Activated naive CD4-positive, alpha-beta T cell treated with anti-CD3 and anti-CD28 coated beads, Interleukin-2, amount 50 U/mL, for 16 hours (primary cell): ENCODE data around the gene IFT122.

Experiments
- DNase-seq: peaks from one replicate; pipeline ENCODE4 v3.0.0-alpha.2; 2020

Gene IFT122

DNA sequence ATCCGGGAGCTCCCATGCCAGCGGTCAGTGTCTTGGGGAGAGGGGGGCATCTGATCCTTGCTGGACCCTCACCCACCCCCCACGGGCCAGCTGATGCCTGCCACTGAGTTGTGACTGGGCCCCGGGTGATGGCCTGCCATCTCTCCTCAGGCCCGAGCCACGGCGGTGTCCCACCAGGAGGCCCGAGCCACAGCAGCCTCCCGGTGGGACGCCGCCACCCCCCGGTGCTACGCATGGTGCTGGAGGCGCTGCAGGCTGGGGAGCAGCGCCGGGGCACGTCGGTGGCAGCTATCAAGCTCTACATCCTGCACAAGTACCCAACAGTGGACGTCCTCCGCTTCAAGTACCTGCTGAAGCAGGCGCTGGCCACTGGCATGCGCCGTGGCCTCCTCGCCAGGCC lies 107.2 kb downstream of the IFT122 start:
- DNase-seq, result no peak

DNA sequence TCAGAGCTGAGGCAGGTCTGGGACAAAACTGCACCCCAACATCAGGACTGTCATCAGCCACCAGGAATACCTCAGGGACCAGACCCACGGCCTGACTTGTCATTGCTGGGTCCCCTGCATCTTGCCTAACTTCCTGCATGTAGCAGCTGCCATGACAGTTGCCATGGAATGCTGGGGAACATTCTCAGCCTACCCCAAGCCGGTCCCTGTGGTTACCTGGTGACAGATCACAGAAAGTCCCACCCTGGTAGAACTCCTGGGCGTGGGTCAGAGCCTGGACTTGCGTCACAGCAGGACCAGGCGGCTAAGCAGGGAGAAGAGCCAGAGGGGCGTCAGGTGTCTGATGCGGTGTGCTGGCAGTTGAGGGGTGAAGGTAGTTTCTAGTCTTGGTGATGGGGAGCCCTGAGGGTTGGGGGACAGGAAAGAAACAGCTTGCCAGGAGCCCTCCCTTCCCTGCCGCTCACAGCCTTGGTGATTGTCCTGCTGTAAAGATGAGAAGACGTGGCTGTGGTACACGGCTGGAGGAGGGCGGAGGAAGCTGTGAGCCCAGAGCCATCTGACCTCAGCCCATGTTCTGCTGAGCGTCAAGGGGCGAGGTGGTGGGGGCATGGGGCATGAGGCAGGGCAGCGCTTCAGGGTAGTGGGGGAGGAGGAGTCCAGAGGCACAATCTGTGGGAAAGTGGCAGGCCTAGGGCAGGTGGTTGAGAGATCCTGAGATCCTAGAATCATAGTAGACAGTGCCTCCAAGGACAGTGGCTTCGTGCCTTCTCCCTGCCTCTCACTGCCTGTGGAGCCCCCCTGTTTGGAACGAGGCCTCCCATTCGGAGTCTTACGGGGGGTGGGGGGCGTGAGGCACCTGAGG lies 108.3 kb downstream of the IFT122 start:
- no peak for DNase-seq

- no peak for DNase-seq
Measured at GRCh38 chr3:129549006-129549800, 109.2 kb downstream of the IFT122 start.

DNA sequence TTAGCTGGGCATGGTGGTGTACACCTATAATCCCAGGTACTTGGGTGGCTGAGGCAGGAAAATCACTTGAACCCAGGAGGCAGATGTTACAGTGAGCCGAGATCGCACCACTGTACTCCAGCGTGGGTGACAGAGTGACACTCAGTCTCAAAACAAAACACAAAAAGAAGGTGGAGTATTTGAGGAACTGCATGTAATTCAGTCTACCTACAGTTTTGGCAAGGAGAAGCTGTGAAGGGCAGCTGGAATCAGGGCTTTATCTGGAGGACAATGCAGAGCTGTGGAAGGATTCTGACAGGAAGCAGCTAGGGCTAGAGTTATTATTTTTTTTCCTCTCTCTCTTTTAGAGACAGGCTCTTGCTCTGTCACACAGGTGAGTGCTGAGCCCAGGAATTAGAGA lies 109.8 kb downstream of the IFT122 start:
- no peak for DNase-seq

- DNase-seq, result no peak
Measured at GRCh38 chr3:129552287-129553050, 112.4 kb downstream of the IFT122 start.

DNA sequence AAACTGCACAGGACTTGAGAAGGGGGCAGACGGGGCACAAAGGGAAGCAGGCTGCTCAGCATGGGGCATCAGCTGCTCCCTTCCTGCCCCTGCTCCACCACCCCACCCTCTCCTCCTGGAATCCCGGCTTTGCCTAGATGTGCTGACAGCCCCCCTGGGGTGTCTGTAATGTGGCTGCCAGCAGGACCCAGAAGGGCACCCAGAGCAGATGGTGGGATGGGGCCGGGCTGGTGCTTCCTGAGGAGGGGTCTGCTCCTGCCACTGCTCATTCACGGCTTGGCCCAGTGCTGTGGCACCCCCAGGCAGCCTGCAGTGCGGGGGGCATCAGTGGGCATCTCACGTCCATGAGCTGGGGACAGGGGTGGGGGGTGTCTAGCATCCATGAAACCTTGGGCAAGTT lies 113.1 kb downstream of the IFT122 start:
- no peak for DNase-seq

- DNase-seq, result no peak
Measured at GRCh38 chr3:129553719-129554118, 113.7 kb downstream of the IFT122 start.

DNA sequence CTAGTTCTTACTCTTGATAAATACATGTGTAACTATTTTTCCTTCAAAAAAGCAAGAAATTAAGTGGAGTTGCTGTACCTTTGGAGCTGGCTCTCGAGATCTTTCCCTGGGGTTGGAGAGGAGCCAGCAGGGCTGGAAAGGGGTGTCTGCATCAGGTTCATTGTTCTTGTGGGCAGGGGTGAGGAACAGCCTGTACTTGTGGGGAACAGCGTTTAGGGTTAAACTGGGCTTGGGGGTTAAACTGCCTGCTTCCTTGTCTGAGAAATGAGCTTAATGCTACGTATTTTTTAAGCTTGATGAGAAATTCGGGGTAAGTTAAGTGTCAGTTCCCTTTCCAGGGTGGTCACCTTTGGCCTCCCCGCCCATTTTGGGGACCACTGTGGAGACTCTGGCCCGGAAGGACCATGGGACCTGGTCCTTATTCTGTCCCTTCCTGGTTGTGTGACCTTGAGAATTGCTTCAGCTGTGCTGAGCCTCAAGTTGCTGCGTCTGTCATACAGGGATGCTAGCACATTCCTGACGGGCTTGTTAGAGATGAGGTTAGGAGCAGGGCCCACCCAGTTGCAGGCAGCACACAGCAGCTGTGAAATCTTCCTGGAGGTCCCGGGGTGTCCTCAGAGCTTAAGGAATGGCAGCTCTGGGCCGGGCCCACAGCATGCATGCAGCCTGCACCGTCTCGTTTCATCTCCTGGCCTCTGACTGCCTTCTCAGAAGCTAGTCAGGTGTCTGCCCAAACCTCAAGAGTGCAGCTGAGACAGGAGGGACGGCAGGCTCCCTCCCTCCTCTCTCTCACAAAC lies 114.5 kb downstream of the IFT122 start:
- DNase-seq, result no peak

- no peak for DNase-seq
Measured at GRCh38 chr3:129555153-129555550, 115.1 kb downstream of the IFT122 start.

- no peak for DNase-seq
Measured at GRCh38 chr3:129555616-129556357, 115.8 kb downstream of the IFT122 start.

GRCh38 chr3:129556358-129556695 lies 116.3 kb downstream of the IFT122 start:
- DNase-seq, result no peak

DNA sequence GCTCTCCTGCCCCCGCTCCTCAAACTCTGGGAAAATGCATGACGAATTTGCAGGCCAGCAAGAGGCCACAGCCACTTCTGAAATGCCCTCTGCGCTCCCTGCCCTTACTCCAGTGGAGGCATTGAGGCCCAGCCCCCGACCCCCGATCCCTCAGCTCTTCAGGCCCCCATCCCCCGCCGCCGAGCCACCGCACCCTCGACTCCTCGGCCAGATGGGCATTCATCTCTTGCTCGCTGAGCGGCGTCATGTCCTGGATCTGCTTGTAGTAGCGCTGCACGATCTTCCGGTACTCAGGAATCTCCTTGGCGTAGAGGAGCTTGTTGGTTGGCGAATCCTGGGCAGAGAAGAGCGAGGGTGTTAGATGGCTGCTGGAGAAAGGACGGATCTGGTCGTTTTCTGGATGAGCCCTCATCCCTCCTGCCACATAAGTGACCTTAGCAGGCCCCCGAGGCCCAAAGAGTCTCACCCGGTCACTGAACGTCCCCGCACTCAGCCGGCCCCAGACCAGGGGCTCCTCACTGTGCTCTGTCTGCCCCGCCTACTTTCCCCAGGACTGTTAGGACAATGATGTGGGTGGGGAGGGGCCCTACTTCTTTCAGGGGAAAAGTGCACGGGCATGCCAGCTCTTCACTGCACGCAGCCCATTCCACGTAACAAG lies 117.0 kb downstream of the IFT122 start:
- DNase-seq, result no peak

- DNase-seq, result no peak
Measured at GRCh38 chr3:129557548-129557894, 117.5 kb downstream of the IFT122 start.

DNA sequence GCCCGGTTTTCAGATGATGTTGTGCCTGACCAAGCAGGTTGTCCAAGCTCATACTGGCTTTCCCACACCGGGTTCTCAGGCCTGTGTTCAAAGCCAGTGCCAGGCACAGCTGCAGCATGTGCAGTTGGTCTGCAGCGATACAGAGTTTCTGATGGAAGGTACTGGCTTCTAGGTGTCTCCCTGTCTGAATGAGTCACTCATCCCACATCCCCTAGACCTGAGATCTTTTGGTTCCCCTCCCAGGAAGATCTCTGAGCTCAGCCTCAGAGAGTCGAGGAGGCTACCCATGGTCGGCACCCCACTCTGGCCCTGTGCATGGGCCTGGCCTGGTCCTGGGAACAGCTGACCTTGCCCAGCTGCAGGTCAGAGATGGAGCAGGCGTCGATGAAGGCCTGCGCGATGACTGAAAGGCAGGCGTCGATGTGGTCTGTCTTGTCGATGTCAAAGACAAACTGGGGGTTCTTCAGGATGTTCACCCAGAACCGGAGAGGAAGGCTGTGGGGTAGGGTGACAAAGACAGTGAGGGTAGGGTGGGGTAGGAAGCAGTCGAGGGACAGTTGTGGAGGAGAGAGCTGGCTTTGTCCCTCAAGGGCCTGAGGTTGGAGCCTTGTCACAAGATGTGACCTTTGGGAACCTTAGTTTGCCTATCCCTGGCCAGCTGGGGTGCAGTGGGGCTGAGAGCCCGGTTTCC lies 118.2 kb downstream of the IFT122 start:
- DNase-seq, result no peak

- DNase-seq, result no peak
Measured at GRCh38 chr3:129558772-129559564, 118.9 kb downstream of the IFT122 start.

- DNase-seq, result no peak
Measured at GRCh38 chr3:129559565-129560079, 119.6 kb downstream of the IFT122 start.

DNA sequence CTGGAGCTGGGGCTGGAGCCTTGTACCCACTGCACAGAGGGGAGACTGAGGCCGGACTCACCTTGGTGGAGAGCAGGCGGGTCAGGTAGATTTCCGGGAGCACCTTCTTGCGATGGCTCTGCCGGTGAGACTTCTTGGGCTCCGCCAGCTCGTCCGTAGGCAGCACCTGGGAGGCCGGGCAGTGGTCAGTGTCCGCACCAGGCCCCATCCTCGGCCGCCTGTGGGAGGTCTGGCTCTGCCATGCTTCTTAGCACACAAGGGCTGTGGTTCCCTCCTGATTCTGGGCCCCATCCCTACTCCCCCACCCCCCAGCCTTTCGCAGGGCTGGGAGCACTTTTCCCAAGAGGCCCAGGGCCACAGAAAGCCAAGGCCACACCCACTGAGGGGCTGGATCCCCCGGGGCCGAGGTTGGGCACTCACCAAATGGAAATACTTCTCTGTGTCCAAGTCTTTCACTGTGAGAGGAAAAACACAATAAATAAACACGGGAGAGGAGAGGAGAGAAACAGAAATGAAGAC lies 120.3 kb downstream of the IFT122 start:
- DNase-seq, result no peak

DNA sequence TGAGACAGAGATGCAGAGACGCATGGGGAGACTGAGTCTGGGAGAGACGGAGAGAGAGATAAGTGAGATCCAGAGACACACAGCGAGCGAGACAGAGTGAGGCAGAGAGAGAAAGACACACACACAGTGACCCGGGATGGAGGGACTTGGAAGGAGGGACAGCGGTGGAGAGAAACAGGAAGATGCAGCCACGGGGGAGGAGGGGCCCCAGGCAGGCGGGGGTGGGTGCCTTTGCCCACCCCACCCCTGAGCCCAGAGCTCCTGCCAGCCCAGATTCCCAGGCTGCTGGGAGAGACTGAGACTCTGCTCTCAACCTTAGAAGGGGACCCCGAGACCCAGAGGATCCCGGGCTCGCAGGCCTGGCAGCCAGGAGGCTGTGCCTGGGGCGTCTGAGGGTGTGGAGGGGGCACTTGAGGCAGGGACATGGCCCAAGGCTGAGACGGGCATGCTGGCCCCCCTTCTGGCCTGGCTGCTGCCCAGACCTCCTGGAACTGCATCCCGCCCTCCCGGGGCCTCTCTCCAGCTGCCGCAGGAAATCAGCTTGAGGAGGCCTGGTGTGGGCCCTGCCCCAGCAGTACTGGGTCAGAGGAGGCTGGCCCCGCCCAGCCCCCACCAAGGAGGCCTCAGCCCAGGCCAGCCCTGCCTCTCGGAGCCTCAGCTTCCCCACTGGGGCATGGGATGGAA lies 121.0 kb downstream of the IFT122 start:
- DNase-seq, result no peak
